HEK293T (cell line): ENCODE measurements around the gene UHRF1.
"Not testable (repeated sequence)": the region's sequence is repeated elsewhere in the genome, so short reads cannot be mapped to it uniquely, and the experiment has no call there.

ENCODE experiments used
- CTCF ChIA-PET: fragments of 350-600 bp; formaldehyde crosslinking; extraction: SDS; loops from one replicate; lab custom pipeline; 2021; ENCODE audit warnings: antibody characterized with exemption, inconsistent platforms; lab: Yijun Ruan, JAX
- POLR2A ChIA-PET: fragments of 350-600 bp; formaldehyde crosslinking; extraction: SDS; loops from one replicate; lab custom pipeline; 2020; ENCODE audit warnings: antibody characterized with exemption, inconsistent platforms; lab: Yijun Ruan, JAX
- DNase-seq: peaks from one replicate; pipeline ENCODE4 v3.0.0; 2012; ENCODE audit warnings: mixed read lengths; ENCODE audit errors: extremely low spot score
- ARNT ChIP-seq: fragments of 450-650 bp; IDR thresholded peaks from 2 replicates; pipeline ENCODE4 v1.6.1; 2017; ENCODE audit warnings: mild to moderate bottlenecking
- BHLHE40 ChIP-seq: fragments of 450-650 bp; IDR thresholded peaks from 2 replicates; pipeline ENCODE4 v1.6.1; 2016; ENCODE audit warnings: mild to moderate bottlenecking, moderate library complexity, borderline replicate concordance
- CTBP1 ChIP-seq: fragments of 450-650 bp; IDR thresholded peaks from 2 replicates; pipeline ENCODE4 v1.6.1; 2016; ENCODE audit warnings: borderline replicate concordance
- ELF4 ChIP-seq: fragments of 450-650 bp; IDR thresholded peaks from 2 replicates; pipeline ENCODE4 v1.6.1; 2017; ENCODE audit warnings: antibody characterized with exemption
- FOXA1 ChIP-seq: fragments of 450-650 bp; IDR thresholded peaks from 2 replicates; pipeline ENCODE4 v1.6.1; 2016; ENCODE audit warnings: mild to moderate bottlenecking
- FOXK2 ChIP-seq: fragments of 450-650 bp; IDR thresholded peaks from 2 replicates; pipeline ENCODE4 v1.6.1; 2016; ENCODE audit warnings: mild to moderate bottlenecking
- FOXM1 ChIP-seq: fragments of 450-650 bp; IDR thresholded peaks from 2 replicates; pipeline ENCODE4 v1.6.1; 2017; ENCODE audit warnings: mild to moderate bottlenecking, borderline replicate concordance
- HDGF ChIP-seq: fragments of 450-650 bp; IDR thresholded peaks from 2 replicates; pipeline ENCODE4 v1.6.1; 2017; ENCODE audit warnings: antibody characterized with exemption, borderline replicate concordance
- L3MBTL2 ChIP-seq: fragments of 450-650 bp; conservative IDR thresholded peaks from 2 replicates; pipeline ENCODE4 v1.6.1; 2016; ENCODE audit warnings: mild to moderate bottlenecking
- LEF1 ChIP-seq: fragments of 450-650 bp; IDR thresholded peaks from 2 replicates; pipeline ENCODE4 v1.6.1; 2017; ENCODE audit warnings: mild to moderate bottlenecking, borderline replicate concordance
- NFRKB ChIP-seq: fragments of 450-650 bp; IDR thresholded peaks from 2 replicates; pipeline ENCODE4 v1.6.1; 2016; ENCODE audit warnings: mild to moderate bottlenecking, moderate library complexity
- PKNOX1 ChIP-seq: fragments of 450-650 bp; IDR thresholded peaks from 2 replicates; pipeline ENCODE4 v1.6.1; 2016
- SP1 ChIP-seq: fragments of 450-650 bp; IDR thresholded peaks from 2 replicates; pipeline ENCODE4 v1.6.1; 2017
- SUZ12 ChIP-seq: fragments of 450-650 bp; IDR thresholded peaks from 2 replicates; pipeline ENCODE4 v1.6.1; 2016; ENCODE audit warnings: mild to moderate bottlenecking
- TARDBP ChIP-seq: fragments of 450-650 bp; IDR thresholded peaks from 2 replicates; pipeline ENCODE4 v1.6.1; 2016
- ZNF384 ChIP-seq: fragments of 450-650 bp; IDR thresholded peaks from 2 replicates; pipeline ENCODE4 v1.6.1; 2016

The UHRF1 gene

GRCh38 chr19:4930664-4931063 is 21.4 kb downstream of the UHRF1 start:
- ChIA-PET CTCF (no interaction called here), POLR2A (no interaction called here)
- TF ChIP-seq SP1 (no peak), CTBP1 (no peak), FOXA1 (no peak), TARDBP (no peak), FOXM1 (no peak), PKNOX1 (no peak), LEF1 (no peak), NFRKB (no peak), HDGF (no peak), ARNT (no peak), SUZ12 (no peak), ELF4 (no peak), L3MBTL2 (no peak), BHLHE40 (no peak)
- no peak for DNase-seq

- DNase-seq: no peak
- ChIA-PET CTCF (no interaction called here), POLR2A (no interaction called here)
- no peak for TF ChIP-seq L3MBTL2
- TF ChIP-seq CTBP1: no peak
- no peak for TF ChIP-seq HDGF
- TF ChIP-seq FOXK2: no peak
- no peak for TF ChIP-seq ELF4
- TF ChIP-seq ARNT: no peak
- TF ChIP-seq SUZ12: no peak
- TF ChIP-seq BHLHE40: no peak
- no peak for TF ChIP-seq TARDBP
- no peak for TF ChIP-seq NFRKB
- TF ChIP-seq PKNOX1: no peak
- TF ChIP-seq ZNF384: no peak
- TF ChIP-seq SP1: no peak
- TF ChIP-seq FOXM1: no peak
- TF ChIP-seq FOXA1: no peak
- no peak for TF ChIP-seq LEF1
Observed at GRCh38 chr19:4932711-4933110, 23.4 kb downstream of the UHRF1 start.

- CTCF ChIA-PET: no interaction called here
Observed at GRCh38 chr19:4933528-4933927, 24.2 kb downstream of the UHRF1 start.

GRCh38 chr19:4935444-4935843 is 26.1 kb downstream of the UHRF1 start:
- TF ChIP-seq PKNOX1 (no peak), BHLHE40 (no peak), FOXA1 (no peak), SUZ12 (no peak), L3MBTL2 (no peak), TARDBP (no peak), ELF4 (no peak), LEF1 (no peak), HDGF (no peak), ZNF384 (no peak), ARNT (no peak), NFRKB (no peak), SP1 (no peak)
- ChIA-PET POLR2A (no interaction called here), CTCF (interaction anchor here (0.7 kb wide), 1 partner anchor 60 kb away, joined by 3 read pairs; no protein-coding TSS in a partner anchor)
- no peak for DNase-seq

More at GRCh38 chr19:4933528-4933927, 24.2 kb downstream of the UHRF1 start:
- TF ChIP-seq CTBP1 (no peak), SUZ12 (no peak), L3MBTL2 (no peak), HDGF (no peak), FOXM1 (no peak), ELF4 (no peak), ZNF384 (no peak), BHLHE40 (no peak), PKNOX1 (no peak), FOXA1 (no peak), LEF1 (no peak), TARDBP (no peak)
- POLR2A ChIA-PET: no interaction called here
- no peak for DNase-seq

GRCh38 chr19:4937060-4937459 is 27.8 kb downstream of the UHRF1 start:
- POLR2A ChIA-PET: interaction anchor here (1.0 kb wide), 1 partner anchor 9 kb away, joined by 3 read pairs; no protein-coding TSS in a partner anchor

GRCh38 chr19:4938461-4938860 is 29.2 kb downstream of the UHRF1 start:
- CTCF ChIA-PET, DNase-seq, POLR2A ChIA-PET: not testable (repeated sequence)

More at GRCh38 chr19:4937060-4937459, 27.8 kb downstream of the UHRF1 start:
- 0 out of 2 replicates have a peak, but pooled peaks have one; percentile 5 for TF ChIP-seq ZNF384
- no peak for TF ChIP-seq PKNOX1
- CTCF ChIA-PET: no interaction called here
- DNase-seq: no peak
